DND-41 (cell line): ENCODE results near the gene TAL1.

ENCODE experiments used
- ATAC-seq: fragments of 200-7000 bp; cut with Tn5 transposase; 3 replicates; pipeline ENCODE4 v1.9.1; 2021; ENCODE audit warnings: low read depth; ENCODE audit not compliant: insufficient read depth
- DNase-seq: peaks from one replicate; pipeline ENCODE4 v3.0.0-alpha.2; 2020
- H2AFZ ChIP-seq: 2 replicates; pipeline ENCODE4 v1.6.0; 2012; ENCODE audit warnings: low read depth, low read length
- H3K27ac ChIP-seq: 2 replicates; pipeline ENCODE4 v1.5.1; 2012; ENCODE audit warnings: low read length, inconsistent platforms
- H3K27me3 ChIP-seq: fragments of 200-600 bp; sonication (generic); 2 replicates; pipeline ENCODE4 v1.6.0; 2012; ENCODE audit warnings: low read length, mild to moderate bottlenecking, inconsistent platforms; ENCODE audit not compliant: insufficient read depth, poor library complexity
- H3K36me3 ChIP-seq: 2 replicates; pipeline ENCODE4 v1.5.1; 2012; ENCODE audit warnings: low read length, inconsistent platforms; ENCODE audit not compliant: insufficient read depth
- H3K4me1 ChIP-seq: 2 replicates; pipeline ENCODE4 v1.5.1; 2012; ENCODE audit warnings: mild to moderate bottlenecking, low read length; ENCODE audit not compliant: insufficient read depth
- H3K4me2 ChIP-seq: 2 replicates; pipeline ENCODE4 v1.6.0; 2012; ENCODE audit warnings: mild to moderate bottlenecking, moderate library complexity, low read length, inconsistent platforms; ENCODE audit not compliant: insufficient read depth
- H3K4me3 ChIP-seq, 2 experiments: fragments of 200-600 bp in 1 of 2; shearing (Covaris generic) in 1 of 2; 2 replicates each; pipeline ENCODE4 v1.5.1; 2012 to 2016; ENCODE audit warnings: inconsistent platforms in 2 of 2, low read length in 2 of 2, mild to moderate bottlenecking in 2 of 2, low read depth in 1 of 2, moderate library complexity in 1 of 2
- H3K79me2 ChIP-seq: 2 replicates; pipeline ENCODE4 v1.6.0; 2012; ENCODE audit warnings: low read length, inconsistent platforms; ENCODE audit not compliant: insufficient read depth
- H3K9ac ChIP-seq: 2 replicates; pipeline ENCODE4 v1.6.0; 2012; ENCODE audit warnings: low read depth, mild to moderate bottlenecking, inconsistent platforms, low read length, moderate library complexity
- H3K9me3 ChIP-seq: 2 replicates; pipeline ENCODE4 v1.5.1; 2012; ENCODE audit warnings: low read length, moderate library complexity, mild to moderate bottlenecking, inconsistent platforms; ENCODE audit not compliant: insufficient read depth, severe bottlenecking
- H4K20me1 ChIP-seq: 2 replicates; pipeline ENCODE4 v1.6.0; 2012; ENCODE audit warnings: low read length; ENCODE audit not compliant: insufficient read depth
- CTCF ChIP-seq: IDR thresholded peaks from 2 replicates; pipeline ENCODE4 v1.5.1; 2012; ENCODE audit warnings: borderline replicate concordance, low read length, moderate library complexity, mild to moderate bottlenecking; ENCODE audit not compliant: poor library complexity, severe bottlenecking; ENCODE audit errors: extremely low read depth
- EZH2 ChIP-seq: IDR thresholded peaks from 3 replicates; pipeline ENCODE4 v1.6.1; 2012; ENCODE audit warnings: borderline replicate concordance, low read depth, mild to moderate bottlenecking, moderate library complexity, low read length, inconsistent platforms; ENCODE audit not compliant: severe bottlenecking

TAL1 gene

GRCh38 chr1:47241114-47242113 lies 9.4 kb upstream of the TAL1 start:
- H3K79me2 ChIP-seq = no peaks in the 10 kb centered on the region
- no peak overlapping the region for H3K4me3 ChIP-seq
- H4K20me1 ChIP-seq = no peaks in the 10 kb centered on the region
- H3K9me3 ChIP-seq = no peaks in the 10 kb centered on the region
- no peak overlapping the region for H3K9ac ChIP-seq
- no peaks in the 10 kb centered on the region for H3K4me1 ChIP-seq
- H3K4me2 ChIP-seq = no peak overlapping the region
- ATAC-seq (no peak), DNase-seq (no peak)
- no peaks in the 10 kb centered on the region for H3K36me3 ChIP-seq
- no peak overlapping the region for H3K27ac ChIP-seq
- no peak overlapping the region for H2AFZ ChIP-seq
- H3K27me3 ChIP-seq = peaks cover 16% of the 10 kb centered on the region
- TF ChIP-seq CTCF = no peak
- no peak for TF ChIP-seq EZH2

- H3K9ac ChIP-seq = no peak overlapping the region
- H3K27me3 ChIP-seq = peaks cover 10% of the 10 kb centered on the region
- H3K4me1 ChIP-seq = no peaks in the 10 kb centered on the region
These were observed 7.0 kb upstream of the TAL1 start for GRCh38 chr1:47238935-47239592.

GRCh38 chr1:47235806-47236205 lies 3.8 kb upstream of the TAL1 start:
- DNase-seq = no peak
- Histone ChIP-seq H3K9ac (no peak overlapping the region), H3K27ac (no peak overlapping the region)

More at GRCh38 chr1:47238935-47239592, 7.0 kb upstream of the TAL1 start:
- no peaks in the 10 kb centered on the region for H3K9me3 ChIP-seq
- H3K36me3 ChIP-seq = no peaks in the 10 kb centered on the region
- DNase-seq (no peak), ATAC-seq (peak; percentile 66)
- TF ChIP-seq EZH2 (no peak), CTCF (no peak)
- H3K79me2 ChIP-seq = no peaks in the 10 kb centered on the region
- no peak overlapping the region for H3K4me3 ChIP-seq
- H3K27ac ChIP-seq = no peak overlapping the region
- H4K20me1 ChIP-seq = no peaks in the 10 kb centered on the region
- H2AFZ ChIP-seq = no peak overlapping the region
- H3K4me2 ChIP-seq = no peak overlapping the region

More at GRCh38 chr1:47235806-47236205, 3.8 kb upstream of the TAL1 start:
- ATAC-seq = no peak
- Histone ChIP-seq H3K4me2 (no peak overlapping the region), H3K9me3 (no peaks in the 10 kb centered on the region), H3K79me2 (no peaks in the 10 kb centered on the region), H3K4me1 (no peaks in the 10 kb centered on the region), H3K27me3 (no peaks in the 10 kb centered on the region), H2AFZ (no peak overlapping the region), H4K20me1 (no peaks in the 10 kb centered on the region), H3K4me3 (no peak overlapping the region), H3K36me3 (no peaks in the 10 kb centered on the region)
- TF ChIP-seq CTCF = no peak
- no peak for TF ChIP-seq EZH2
